K562 (cell line): ENCODE measurements around the gene FOXN1. TPM values are rescaled to one million over a fixed set of nuclear protein-coding genes. Genes with fewer than 3 reads are reported as not detected.
A peak's percentile ranks its signal among the peaks of the same experiment; 100 is the strongest.

Experiments
- ARHGAP35 ChIP-seq: fragments of 450-650 bp; IDR thresholded peaks from 2 replicates; pipeline ENCODE4 v1.6.1; 2018; ENCODE audit not compliant: partially characterized antibody
- BRD4 ChIP-seq: fragments of 200-600 bp; sonication (generic); IDR thresholded peaks from 2 replicates; pipeline ENCODE4 v1.6.1; 2017; ENCODE audit warnings: inconsistent platforms
- CEBPZ ChIP-seq: fragments of 150-350 bp; IDR thresholded peaks from 2 replicates; pipeline ENCODE4 v1.6.1; 2014; ENCODE audit warnings: low read depth, mild to moderate bottlenecking, low read length, borderline replicate concordance
- CHCHD3 ChIP-seq: fragments of 250-450 bp; sonication (Bioruptor Pico); IDR thresholded peaks from 2 replicates; pipeline ENCODE4 v2.1.2; 2022; ENCODE audit warnings: mild to moderate bottlenecking
- KDM5B ChIP-seq: fragments of 200-600 bp; sonication (generic); IDR thresholded peaks from 2 replicates; pipeline ENCODE4 v1.6.1; 2012; ENCODE audit warnings: low read depth, mild to moderate bottlenecking, moderate library complexity, low read length, control low read depth, inconsistent platforms; ENCODE audit not compliant: insufficient replicate concordance
- NR1H2 ChIP-seq: sonication (generic); formaldehyde crosslinking; IDR thresholded peaks from 2 replicates; pipeline ENCODE4 v1.4.0; 2020; ENCODE audit warnings: mild to moderate bottlenecking, missing genetic modification reagents
- PRPF4 ChIP-seq: fragments of 200-400 bp; formaldehyde crosslinking; IDR thresholded peaks from one replicate; pipeline ENCODE4 v1.6.1; 2017; ENCODE audit warnings: low read length, low read depth, mild to moderate bottlenecking; ENCODE audit not compliant: insufficient read depth, poor library complexity, severe bottlenecking
- SMARCE1 ChIP-seq: fragments of 450-650 bp; IDR thresholded peaks from 2 replicates; pipeline ENCODE4 v1.7.1; 2016; ENCODE audit warnings: mild to moderate bottlenecking
- TRIM24 ChIP-seq, 2 experiments: fragments of 450-650 bp; IDR thresholded peaks; 2 replicates each; pipeline ENCODE4 v1.6.1; 2016
- TRIM28 ChIP-seq: fragments of 450-650 bp; IDR thresholded peaks from 2 replicates; pipeline ENCODE4 v1.6.1; 2017
- ZBTB17 ChIP-seq: fragments of 450-650 bp; formaldehyde crosslinking; IDR thresholded peaks from 2 replicates; pipeline ENCODE4 v1.4.0; 2020; ENCODE audit warnings: mild to moderate bottlenecking
- ZFP30 ChIP-seq: fragments of 250-450 bp; sonication (Bioruptor Pico); IDR thresholded peaks from 2 replicates; pipeline ENCODE4 v1.8.0; 2022; ENCODE audit warnings: moderate library complexity, mild to moderate bottlenecking, inconsistent platforms, borderline replicate concordance
- ZFPM2 ChIP-seq: fragments of 250-450 bp; sonication (Bioruptor Pico); IDR thresholded peaks from 2 replicates; pipeline ENCODE4 v1.5.1; 2022; ENCODE audit warnings: mild to moderate bottlenecking
- ZNF445 ChIP-seq: fragments of 250-450 bp; sonication (Bioruptor Pico); IDR thresholded peaks from 2 replicates; pipeline ENCODE4 v1.4.0; 2020; ENCODE audit warnings: low read depth, mild to moderate bottlenecking, moderate library complexity
- ZNF592 ChIP-seq: fragments of 450-650 bp; IDR thresholded peaks from 2 replicates; pipeline ENCODE4 v1.6.1; 2017; ENCODE audit warnings: antibody characterized with exemption, mild to moderate bottlenecking
- polyA plus RNA-seq, 8 experiments: library from polyadenylated mRNA; depleted of rRNA in 4 of 8; stranded (reverse) in 5 of 8; unstranded in 3 of 8; fragments of >200 nt; fragmentation: Nextera tagmentation in 2 of 8; fragmentation: Illumina TruSeq in 1 of 8; extraction: Ambion mirVana in 2 of 8; extraction: Trizol in 1 of 8; gene quantifications; 2 replicates each; pipeline versions ENCODE4 v1.2.1 to v1.2.3, GENCODE V29; 2011 to 2014; ENCODE audit warnings: inconsistent platforms in 1 of 8, missing spikeins in 1 of 8
- total RNA-seq, 7 experiments: library from RNA; depleted of rRNA in 6 of 7; stranded (reverse); fragments of >200 nt in 6 of 7; fragmentation: Illumina TruSeq in 2 of 7; extraction: Trizol in 2 of 7; gene quantifications; 2 replicates each; pipeline versions ENCODE4 v1.2.1 to v1.2.3, GENCODE V29; 2011 to 2021; ENCODE audit warnings: low replicate concordance in 1 of 7
- TF ChIP-seq, protein P1 (sequence below): IDR thresholded peaks from 2 replicates; pipeline ENCODE4 v1.6.1; 2011; ENCODE audit not compliant: insufficient read length; ENCODE audit errors: extremely low read depth
- TF ChIP-seq, protein P2 (sequence below), 2 experiments: fragments of 450-650 bp; conservative IDR thresholded peaks; 2 replicates each; pipeline ENCODE4 v1.6.1; 2017; ENCODE audit warnings: mild to moderate bottlenecking in 2 of 2, moderate library complexity in 2 of 2

The FOXN1 gene
- total and polyA plus RNA-seq, 9 of the 15 experiments (the other 6 are each of a cell fraction or from before 2014, with no cell fraction given), result not detected

DNA sequence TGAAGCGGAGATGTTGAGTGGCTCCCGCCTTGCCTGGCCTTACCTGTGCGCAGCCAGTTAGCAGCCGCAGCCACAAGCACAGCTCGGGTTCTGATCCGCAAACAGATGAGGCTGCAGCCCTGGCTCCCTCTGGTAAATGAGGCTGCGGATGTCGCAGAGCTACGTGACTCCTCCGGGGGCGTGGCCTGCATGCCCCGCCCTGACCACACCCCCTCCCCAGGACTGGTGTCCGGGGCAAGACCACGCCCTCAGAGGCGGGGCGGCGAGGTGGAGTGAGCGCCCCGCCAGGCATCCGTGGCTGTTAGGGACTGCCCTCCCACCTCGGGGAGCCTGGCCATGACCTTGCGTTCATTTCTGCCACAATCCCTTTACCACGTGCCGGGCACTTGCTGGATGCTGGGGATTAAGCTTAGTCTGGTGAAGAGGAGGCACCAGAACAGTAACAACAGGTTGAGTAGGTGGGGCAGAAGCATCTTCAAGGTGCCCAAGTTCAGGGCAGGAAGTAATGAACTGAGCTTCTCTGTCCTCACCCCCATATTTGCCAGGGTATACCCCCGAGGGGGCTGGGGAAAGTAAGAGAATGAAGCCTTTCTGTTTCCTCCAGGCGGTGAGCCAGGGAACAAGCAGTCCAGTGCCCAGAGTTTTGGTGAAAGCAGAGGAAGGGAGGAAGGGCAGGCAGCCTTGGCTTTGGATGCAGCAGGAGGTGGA lies 70.8 kb downstream of the FOXN1 start, which contains the start of gene ALDOC (continued):
- TF ChIP-seq ZNF592, result peak; percentile 99
- no peak for TF ChIP-seq ZFPM2 (CRISPR knock-in tag)
- TF ChIP-seq ZFP30, result no peak
- TF ChIP-seq CEBPZ, result no peak
- TF ChIP-seq CHCHD3, result 0 out of 2 replicates have a peak, but pooled peaks have one; percentile 6
- TF ChIP-seq, protein P1, sequence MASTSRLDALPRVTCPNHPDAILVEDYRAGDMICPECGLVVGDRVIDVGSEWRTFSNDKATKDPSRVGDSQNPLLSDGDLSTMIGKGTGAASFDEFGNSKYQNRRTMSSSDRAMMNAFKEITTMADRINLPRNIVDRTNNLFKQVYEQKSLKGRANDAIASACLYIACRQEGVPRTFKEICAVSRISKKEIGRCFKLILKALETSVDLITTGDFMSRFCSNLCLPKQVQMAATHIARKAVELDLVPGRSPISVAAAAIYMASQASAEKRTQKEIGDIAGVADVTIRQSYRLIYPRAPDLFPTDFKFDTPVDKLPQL, result peak; percentile 29
- no peak for TF ChIP-seq SMARCE1
- TF ChIP-seq KDM5B, result peak; percentile 90
- no peak for TF ChIP-seq BRD4
- no peak for TF ChIP-seq NR1H2 (CRISPR knock-in tag)
- TF ChIP-seq ZNF445 (CRISPR knock-in tag), result 0 out of 2 replicates have a peak, but pooled peaks have one; percentile 36
- peak; percentile 33; the same call in 1 of the 2 replicates for TF ChIP-seq ZBTB17 (CRISPR knock-in tag)
- peak; percentile 38 for TF ChIP-seq ARHGAP35
- TF ChIP-seq PRPF4, result no peak
- TF ChIP-seq TRIM28, result peak; percentile 38; the same call in 1 of the 2 replicates
- TF ChIP-seq TRIM24 (IDR thresholded peaks at IDR 0.05), result 0 out of 4 replicates have a peak, but pooled peaks of 1 of the 2 experiments have one; percentile 14
- TF ChIP-seq, protein P2, sequence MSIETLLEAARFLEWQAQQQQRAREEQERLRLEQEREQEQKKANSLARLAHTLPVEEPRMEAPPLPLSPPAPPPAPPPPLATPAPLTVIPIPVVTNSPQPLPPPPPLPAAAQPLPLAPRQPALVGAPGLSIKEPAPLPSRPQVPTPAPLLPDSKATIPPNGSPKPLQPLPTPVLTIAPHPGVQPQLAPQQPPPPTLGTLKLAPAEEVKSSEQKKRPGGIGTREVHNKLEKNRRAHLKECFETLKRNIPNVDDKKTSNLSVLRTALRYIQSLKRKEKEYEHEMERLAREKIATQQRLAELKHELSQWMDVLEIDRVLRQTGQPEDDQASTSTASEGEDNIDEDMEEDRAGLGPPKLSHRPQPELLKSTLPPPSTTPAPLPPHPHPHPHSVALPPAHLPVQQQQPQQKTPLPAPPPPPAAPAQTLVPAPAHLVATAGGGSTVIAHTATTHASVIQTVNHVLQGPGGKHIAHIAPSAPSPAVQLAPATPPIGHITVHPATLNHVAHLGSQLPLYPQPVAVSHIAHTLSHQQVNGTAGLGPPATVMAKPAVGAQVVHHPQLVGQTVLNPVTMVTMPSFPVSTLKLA (conservative IDR thresholded peaks at IDR 0.05), result peak; percentile 96 to 97
